Measurements from ENCODE around the gene DSC1.

DSC1 gene

GRCh38 chr18:31102025-31102684 is 60.5 kb downstream of the DSC1 start, which contains the start of gene DSC2:
TSS of gene DSC2 (minus strand) at chr18:31102421. CDS start at chr18:31101971, 450 bp downstream.
- no peak for DNase-seq

GRCh38 chr18:31101183-31102024 is 61.3 kb downstream of the DSC1 start:
- DNase-seq: peak; percentile 2

- DNase-seq: no peak
These were observed 62.0 kb downstream of the DSC1 start for GRCh38 chr18:31100436-31101182.

DNA sequence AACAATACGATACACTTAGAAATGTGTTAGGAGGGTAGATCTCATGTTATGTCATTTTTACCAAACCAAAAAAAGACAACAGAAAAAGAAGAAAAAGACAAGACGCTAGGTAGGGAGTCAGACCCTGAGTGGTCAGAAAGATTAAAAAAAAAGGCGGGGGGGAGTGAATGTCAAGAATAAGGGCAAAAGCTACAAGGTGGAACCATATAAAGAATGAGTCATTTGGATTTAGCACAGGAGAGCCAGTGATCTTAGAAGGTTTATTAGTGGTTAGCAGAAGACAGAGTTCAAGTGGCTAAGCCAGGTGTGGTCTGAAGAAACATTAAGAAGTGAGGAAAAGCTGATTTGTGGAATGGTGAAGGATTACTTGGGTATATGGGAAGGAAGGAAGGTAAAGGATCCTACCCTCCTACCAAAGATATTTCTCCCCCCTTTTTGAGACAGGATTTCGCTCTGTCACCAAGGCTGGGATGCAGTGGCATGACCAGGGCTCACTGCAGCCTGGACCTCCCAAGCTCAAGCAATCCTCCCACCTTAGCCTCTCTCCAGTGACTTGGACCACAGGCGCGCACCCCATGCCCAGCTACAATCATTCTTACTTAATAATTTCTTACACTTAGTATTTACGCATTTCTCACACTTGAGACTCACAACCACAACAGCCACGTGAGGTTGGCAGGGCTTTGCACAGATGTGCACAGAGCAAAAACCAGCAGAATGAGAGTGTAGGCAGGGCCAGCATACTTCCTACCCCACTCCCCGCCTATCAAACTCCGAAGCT is 63.0 kb downstream of the DSC1 start:
- DNase-seq: no peak

GRCh38 chr18:31098878-31099277 is 63.8 kb downstream of the DSC1 start:
- DNase-seq: no peak

DNA sequence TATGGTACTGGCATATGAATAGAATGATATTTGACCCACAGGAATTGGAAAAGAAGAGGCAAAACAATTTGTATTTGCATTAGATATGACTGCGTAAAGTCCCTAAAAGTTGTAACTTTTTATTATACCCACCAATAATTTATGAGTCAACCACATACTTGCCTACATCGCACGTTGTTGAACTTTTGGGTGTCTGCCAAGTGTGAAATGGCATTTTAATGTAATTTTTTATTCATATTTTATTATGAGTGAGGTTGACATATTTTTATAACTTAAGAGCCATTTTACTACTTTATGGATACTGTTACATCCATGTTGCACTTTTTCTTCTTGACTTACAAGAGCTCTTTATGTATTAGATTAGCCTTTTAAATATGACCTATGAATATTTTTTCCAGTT is 65.0 kb downstream of the DSC1 start:
- DNase-seq: no peak

DNA sequence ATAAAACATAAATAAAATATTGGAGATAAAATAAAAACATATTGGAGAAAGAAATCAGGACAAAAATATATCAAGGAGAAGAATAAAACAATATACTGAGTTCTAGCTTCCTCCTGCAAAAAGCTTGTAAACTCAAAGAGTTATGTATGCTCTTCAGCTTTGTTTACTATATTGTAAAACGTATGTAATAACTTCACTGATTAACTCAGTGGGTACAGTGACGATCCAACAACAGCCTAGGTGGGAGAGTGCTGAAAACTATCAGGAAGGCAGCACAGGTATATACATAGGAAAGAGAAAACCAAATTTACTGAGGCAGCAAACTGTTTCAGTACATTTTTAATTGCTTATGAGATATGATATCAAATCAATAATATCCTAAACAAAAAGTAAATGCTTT is 68.8 kb downstream of the DSC1 start:
- no peak for DNase-seq

- no peak for DNase-seq
These were observed 69.4 kb downstream of the DSC1 start for GRCh38 chr18:31093294-31093693.

GRCh38 chr18:31091350-31091749 is 71.3 kb downstream of the DSC1 start:
- no peak for DNase-seq

DNA sequence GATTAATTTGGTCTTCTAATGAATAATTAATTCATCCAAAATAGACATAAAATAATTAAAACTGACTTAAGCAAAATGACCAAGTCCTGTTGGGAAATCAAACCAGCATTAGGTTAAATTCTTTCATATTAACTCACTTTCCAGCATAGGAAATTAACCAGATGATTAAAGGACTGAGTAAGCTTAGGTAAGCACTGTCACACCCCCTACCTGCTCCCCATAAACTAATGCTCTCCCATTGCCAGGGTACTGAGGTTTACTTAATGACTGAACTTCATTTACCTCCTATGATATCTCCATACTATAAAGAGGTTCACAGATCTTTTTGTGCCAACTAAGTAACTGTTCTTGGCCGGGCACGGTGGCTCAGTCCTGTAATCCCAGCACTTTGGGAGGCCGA is 74.1 kb downstream of the DSC1 start:
- no peak for DNase-seq

DNA sequence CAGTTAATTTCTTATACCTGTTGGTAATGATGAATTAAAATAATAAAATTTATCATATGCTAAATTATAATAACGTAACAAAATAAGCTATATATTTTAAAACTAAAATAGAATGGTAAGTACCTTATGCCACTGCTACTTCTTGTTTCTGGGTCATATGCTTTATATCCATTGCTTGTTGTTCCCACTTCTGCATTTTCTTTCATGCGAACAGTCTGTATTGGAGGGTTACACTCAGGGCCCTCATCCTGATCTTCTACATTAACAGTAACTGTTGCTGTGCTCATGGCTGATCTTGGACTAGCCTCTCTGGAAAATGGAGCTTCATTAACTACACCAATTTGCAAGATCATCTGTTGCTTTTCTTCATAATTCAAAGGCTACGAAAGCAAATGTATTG is 82.7 kb downstream of the DSC1 start:
- no peak for DNase-seq

All from CD4-positive, alpha-beta T cell treated with Interleukin-17A for 4 hours (primary cell).